Choroid plexus epithelial cell (primary cell): ENCODE measurements around the gene AKT3.

Experiments used
- DNase-seq: peaks from one replicate; pipeline ENCODE4 v3.0.0-alpha.2; 2010; ENCODE audit warnings: low read depth
- H3K4me3 ChIP-seq: 2 replicates; pipeline ENCODE4 v1.5.1; 2011; ENCODE audit warnings: low read depth, mild to moderate bottlenecking, control low read depth, low read length, moderate library complexity
- TF ChIP-seq, protein P1 (sequence below): conservative IDR thresholded peaks from 2 replicates; pipeline ENCODE4 v1.5.1; 2011; ENCODE audit warnings: low read depth, mild to moderate bottlenecking, control low read depth, inconsistent platforms, low read length, moderate library complexity

The AKT3 gene

DNA sequence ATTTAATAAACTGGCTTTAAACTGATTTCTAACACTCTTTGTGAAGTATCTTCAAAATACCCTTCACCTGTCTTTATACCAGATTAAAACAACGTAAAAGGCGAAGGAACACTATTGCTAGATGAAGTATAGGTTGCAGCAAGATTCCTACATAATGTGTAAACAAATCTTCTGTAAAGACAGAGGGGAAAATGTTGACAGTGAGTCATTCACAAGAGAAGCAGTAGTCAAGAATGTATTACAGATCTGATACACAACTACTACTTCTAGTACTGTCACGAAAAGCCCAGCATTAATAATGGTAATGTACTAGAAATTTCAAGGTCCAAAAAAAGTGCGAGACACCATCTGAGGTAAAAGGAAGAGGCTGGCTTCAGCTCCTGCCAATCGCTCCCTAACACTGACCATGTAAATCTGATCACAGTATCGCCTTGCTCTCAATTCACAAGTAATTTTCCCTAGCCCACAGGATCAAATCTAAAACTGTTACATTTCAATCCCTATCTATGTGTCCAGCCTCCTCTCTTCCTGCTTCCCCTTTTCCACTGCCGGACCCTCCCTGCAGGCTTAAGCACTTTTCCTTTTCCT, 290.4 kb downstream of the AKT3 start:
- TF ChIP-seq, protein P1, sequence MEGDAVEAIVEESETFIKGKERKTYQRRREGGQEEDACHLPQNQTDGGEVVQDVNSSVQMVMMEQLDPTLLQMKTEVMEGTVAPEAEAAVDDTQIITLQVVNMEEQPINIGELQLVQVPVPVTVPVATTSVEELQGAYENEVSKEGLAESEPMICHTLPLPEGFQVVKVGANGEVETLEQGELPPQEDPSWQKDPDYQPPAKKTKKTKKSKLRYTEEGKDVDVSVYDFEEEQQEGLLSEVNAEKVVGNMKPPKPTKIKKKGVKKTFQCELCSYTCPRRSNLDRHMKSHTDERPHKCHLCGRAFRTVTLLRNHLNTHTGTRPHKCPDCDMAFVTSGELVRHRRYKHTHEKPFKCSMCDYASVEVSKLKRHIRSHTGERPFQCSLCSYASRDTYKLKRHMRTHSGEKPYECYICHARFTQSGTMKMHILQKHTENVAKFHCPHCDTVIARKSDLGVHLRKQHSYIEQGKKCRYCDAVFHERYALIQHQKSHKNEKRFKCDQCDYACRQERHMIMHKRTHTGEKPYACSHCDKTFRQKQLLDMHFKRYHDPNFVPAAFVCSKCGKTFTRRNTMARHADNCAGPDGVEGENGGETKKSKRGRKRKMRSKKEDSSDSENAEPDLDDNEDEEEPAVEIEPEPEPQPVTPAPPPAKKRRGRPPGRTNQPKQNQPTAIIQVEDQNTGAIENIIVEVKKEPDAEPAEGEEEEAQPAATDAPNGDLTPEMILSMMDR, result no peak
- peak; percentile 66 for DNase-seq
- no peak overlapping the region for H3K4me3 ChIP-seq

DNA sequence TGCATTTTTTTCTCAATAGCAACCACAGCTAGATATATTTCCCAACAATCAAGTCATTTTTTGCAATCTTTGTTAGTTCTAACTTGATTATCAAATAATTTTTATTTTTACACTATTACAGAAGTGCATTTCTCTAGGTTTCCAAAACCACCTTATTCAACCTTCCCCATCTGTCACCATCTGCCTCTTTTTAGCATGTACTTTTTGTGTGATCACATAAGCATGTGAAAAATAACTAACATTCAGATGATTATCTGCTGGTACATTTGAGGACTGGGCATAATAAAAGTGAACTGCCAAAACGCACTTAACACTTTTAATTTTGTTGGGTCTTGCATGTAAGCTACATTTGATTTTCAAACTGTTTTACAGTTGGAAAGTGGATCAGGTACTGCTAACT, 291.5 kb downstream of the AKT3 start:
- H3K4me3 ChIP-seq, result no peak overlapping the region
- TF ChIP-seq, protein P1, result no peak
- DNase-seq, result no peak

DNA sequence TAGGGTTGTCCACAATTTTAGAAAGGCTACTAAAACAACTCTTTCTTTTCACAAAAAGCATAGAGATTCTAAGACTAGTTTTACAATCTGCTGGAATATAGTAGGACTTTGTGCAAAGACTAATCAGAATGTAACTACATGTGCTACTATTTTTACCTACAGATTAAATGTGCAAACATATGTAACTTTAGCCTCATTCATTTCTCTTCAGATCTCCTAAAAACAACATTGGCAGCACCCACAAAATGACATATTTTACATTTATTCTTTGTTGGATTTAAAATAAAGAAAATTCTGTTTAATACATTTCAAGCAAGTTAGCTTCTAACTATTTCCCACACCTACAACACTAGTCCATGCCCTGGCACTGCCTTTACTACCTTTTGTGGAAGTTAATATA, 292.2 kb downstream of the AKT3 start:
- TF ChIP-seq, protein P1, result no peak
- H3K4me3 ChIP-seq, result no peak overlapping the region
- no peak for DNase-seq

DNA sequence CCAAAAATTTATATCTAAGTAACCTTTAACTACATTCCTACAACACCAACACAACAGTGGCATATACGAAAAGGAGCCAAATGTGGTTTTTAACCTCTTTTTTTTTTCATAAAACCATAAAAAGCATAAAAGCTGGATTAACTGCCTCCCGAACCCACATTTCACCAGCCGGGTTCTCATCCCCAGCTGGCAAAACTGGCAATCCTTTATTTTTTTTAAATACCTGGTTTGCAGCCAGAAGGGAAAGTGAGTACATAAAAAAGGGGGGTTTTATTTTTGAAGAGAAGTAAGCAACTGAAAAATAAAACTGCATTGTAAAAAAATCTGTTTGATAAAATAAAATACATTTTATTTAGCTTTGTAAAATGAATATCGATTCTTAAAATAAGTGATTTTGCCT, 295.4 kb downstream of the AKT3 start:
- no peak overlapping the region for H3K4me3 ChIP-seq
- no peak for DNase-seq
- TF ChIP-seq, protein P1, result no peak

DNA sequence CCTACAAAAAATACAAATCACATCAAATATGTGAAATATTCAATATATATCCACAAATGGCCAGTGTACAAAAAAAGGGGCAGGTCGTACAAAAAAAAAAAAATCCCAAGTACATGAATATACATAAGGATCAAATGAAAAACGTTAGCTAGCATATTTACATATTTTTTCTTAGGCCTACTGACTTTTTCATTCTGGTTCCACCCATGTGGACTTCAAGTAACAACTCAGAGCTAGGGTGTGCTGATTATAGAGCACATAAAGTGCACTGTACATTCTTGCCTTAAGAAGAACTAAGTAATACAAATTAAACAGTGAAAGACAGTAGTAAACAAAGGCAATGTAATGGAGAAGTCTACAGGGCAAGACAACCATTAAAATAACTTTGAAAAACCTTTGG, 297.0 kb downstream of the AKT3 start:
- no peak for DNase-seq
- H3K4me3 ChIP-seq, result no peak overlapping the region
- TF ChIP-seq, protein P1, result no peak

DNA sequence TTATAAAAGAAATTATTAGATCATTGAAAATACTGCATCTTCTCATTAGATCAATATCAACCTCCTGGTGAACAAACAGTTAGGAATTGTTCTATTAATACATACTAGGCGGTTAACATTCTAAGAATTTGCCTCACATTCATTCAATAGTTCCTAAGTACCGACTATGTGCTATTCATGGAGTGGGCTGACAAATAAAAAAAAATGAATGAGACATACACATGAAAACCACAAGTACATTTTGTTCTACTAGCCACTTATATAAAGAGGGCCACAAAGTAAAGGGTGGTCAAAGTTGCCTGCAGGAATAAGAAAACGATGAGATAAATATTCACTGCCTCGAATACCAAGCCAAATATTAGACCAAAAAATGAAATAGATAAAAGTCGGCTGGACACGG, 299.8 kb downstream of the AKT3 start:
- TF ChIP-seq, protein P1, result no peak
- H3K4me3 ChIP-seq, result no peak overlapping the region
- peak; percentile 90 for DNase-seq

DNA sequence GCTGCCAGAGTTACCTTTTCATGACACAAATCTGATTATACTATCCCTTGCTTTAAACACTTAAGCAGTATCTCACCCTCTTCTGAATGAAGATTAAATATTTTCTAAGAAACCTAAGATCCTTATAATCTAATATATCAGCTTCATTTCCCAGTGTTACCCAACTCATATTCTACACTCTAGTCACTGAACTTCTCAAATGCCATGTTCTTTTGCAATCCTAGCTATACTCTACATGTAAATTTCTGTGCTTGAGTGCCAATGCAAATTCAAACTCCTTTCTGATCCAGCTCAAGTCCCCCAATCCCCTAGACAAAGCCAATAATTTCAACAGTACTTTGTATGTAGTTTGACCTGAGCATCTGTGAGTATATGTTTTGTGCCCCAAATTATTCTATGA, 300.3 kb downstream of the AKT3 start:
- TF ChIP-seq, protein P1, result no peak
- no peak overlapping the region for H3K4me3 ChIP-seq

More for the DNA sequence above, 300.3 kb downstream of the AKT3 start:
- DNase-seq, result peak; percentile 63
